Ovary (tissue), 3 donors: ENCODE results near the gene ASRGL1.

Experiments
- CTCF ChIP-seq, 3 donors: fragments of 450-650 bp in 2 of 3; fragments of 200-600 bp in 1 of 3; IDR thresholded peaks; one replicate each; pipeline versions ENCODE4 v1.5.1 to v1.8.0; 2016 to 2022; ENCODE audit warnings: antibody characterized with exemption in 3 of 3, mild to moderate bottlenecking in 1 of 3
- EP300 ChIP-seq: sonication (generic); formaldehyde crosslinking; IDR thresholded peaks from one replicate; pipeline ENCODE4 v1.6.1; 2017; ENCODE audit warnings: antibody characterized with exemption
- POLR2A ChIP-seq: fragments of 450-650 bp; IDR thresholded peaks from one replicate; pipeline ENCODE4 v1.6.1; 2017; ENCODE audit warnings: antibody characterized with exemption, mild to moderate bottlenecking, moderate library complexity
- donor health status: DM: no; HTN: no; CAD: no.

DNA sequence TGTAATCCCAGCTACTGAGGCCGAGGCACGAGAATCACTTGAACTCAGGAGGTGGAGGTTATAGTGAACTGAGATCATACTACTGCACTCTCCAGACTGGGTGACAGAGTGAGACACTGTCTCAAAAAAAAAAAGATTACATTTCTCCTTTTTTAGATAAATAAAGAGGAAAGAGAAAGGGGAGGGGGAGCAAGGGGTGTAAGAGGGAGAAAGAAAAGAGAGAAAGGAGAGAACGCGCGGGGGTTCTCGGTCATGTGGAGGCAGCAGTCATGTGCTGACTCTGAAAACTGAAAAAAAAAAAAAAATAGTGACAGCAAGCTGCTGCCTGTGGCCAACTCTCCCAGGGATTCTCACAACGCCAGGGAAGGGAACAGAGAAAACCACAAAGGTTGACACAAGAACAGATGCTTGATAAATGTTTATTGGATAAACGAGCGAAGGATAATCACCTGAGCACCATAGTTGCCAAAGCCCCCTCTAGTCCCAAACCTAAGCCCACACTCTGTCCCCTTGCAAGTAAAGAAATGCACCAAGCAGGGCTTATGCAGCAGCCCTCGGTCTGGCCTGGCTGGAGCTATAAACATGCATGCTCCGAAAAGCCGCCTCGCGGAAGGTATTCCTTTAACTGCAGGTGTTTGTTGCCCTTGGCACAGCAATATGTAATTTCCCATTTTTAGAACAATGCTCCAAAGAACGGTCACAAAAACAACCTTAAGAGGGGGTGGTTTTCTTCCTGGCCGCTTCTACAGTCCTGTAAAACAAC, 96.1 kb downstream of the ASRGL1 start:
- TF ChIP-seq EP300 (no peak), CTCF (IDR thresholded peaks at IDR 0.05) (no peak), POLR2A (no peak)
